ENCODE data around the gene BCL11B. TPM values are rescaled to one million over a fixed set of nuclear protein-coding genes. Genes with fewer than 3 reads are reported as not detected.
A peak's percentile ranks its signal among the peaks of the same experiment; 100 is the strongest.

The BCL11B gene
- polyA plus RNA-seq, 3 donors = 0.01 TPM; not detected in 2

GRCh38 chr14:99212199-99212598, 59.8 kb downstream of the BCL11B start:
- Histone ChIP-seq H3K36me3 (replicated peaks in 1 of 2; ENCODE audit: control insufficient read depth in 1 of 2, insufficient read depth in 2 of 2, low read length in 2 of 2) (no peaks in the 10 kb centered on the region), H3K4me2 (replicated peaks; ENCODE audit: extremely low read depth, low read length, poor library complexity, severe bottlenecking) (no peak overlapping the region), H3K27me3 (ENCODE audit: control insufficient read depth in 2 of 2, insufficient read depth in 2 of 2, low read length in 2 of 2) (no peaks in the 10 kb centered on the region), H2AFZ (ENCODE audit: insufficient read depth, low read depth, low read length, poor library complexity, severe bottlenecking) (no peak overlapping the region), H3K79me2 (ENCODE audit: insufficient read depth, low read length) (no peaks in the 10 kb centered on the region), H3K9ac (ENCODE audit: insufficient read depth, low read length, poor library complexity, severe bottlenecking) (no peak overlapping the region), H3K27ac (ENCODE audit: low read depth in 1 of 2, low read length in 2 of 2) (no peak overlapping the region), H3K4me3 (replicated peaks in 1 of 3; ENCODE audit: low read depth in 2 of 3, low read length in 3 of 3) (no peak overlapping the region), H4K20me1 (ENCODE audit: insufficient read depth, low read length) (no peaks in the 10 kb centered on the region), H3K4me1 (ENCODE audit: control insufficient read depth in 1 of 2, insufficient read depth in 2 of 2, low read length in 2 of 2) (no peaks in the 10 kb centered on the region), H3K9me3 (replicated peaks in 1 of 2; ENCODE audit: control insufficient read depth in 1 of 2, insufficient read depth in 1 of 2, low read length in 2 of 2) (no peaks in the 10 kb centered on the region)
- Mint-ChIP-seq H3K4me3 (no peak overlapping the region), H3K9me3 (peaks cover 0 to 2% (median 0%) of the 10 kb centered on the region in 7 donors), H3K4me1 (no peaks in the 10 kb centered on the region), H3K36me3 (no peaks in the 10 kb centered on the region), H3K27ac (no peak overlapping the region), H3K27me3 (ENCODE audit: low read depth in 3 of 3) (peaks cover 0 to 11% (median 2%) of the 10 kb centered on the region in 3 donors)
- intact Hi-C loops (cut with micrococcal nuclease) = no loop called here
- WGBS (ENCODE audit: insufficient coverage) = 94% methylated on average over 6 of the region's 7 CpGs
- no peak for DNase-seq
- no peak for TF ChIP-seq CTCF (IDR thresholded peaks at IDR 0.05)

- no peak overlapping the region for H3K9ac ChIP-seq (ENCODE audit: insufficient read depth, low read length, poor library complexity, severe bottlenecking)
- WGBS (ENCODE audit: insufficient coverage) = 89% methylated on average over 6 of the region's 9 CpGs
- no peaks in the 10 kb centered on the region for H4K20me1 ChIP-seq (ENCODE audit: insufficient read depth, low read length)
- DNase-seq = no peak
- intact Hi-C loops (cut with micrococcal nuclease) = no loop called here
- no peaks in the 10 kb centered on the region for H3K4me1 Mint-ChIP-seq
- no peaks in the 10 kb centered on the region for H3K36me3 Mint-ChIP-seq
- H3K79me2 ChIP-seq (ENCODE audit: insufficient read depth, low read length) = no peaks in the 10 kb centered on the region
- no peak for TF ChIP-seq CTCF (IDR thresholded peaks at IDR 0.05)
- no peak overlapping the region for H2AFZ ChIP-seq (ENCODE audit: insufficient read depth, low read depth, low read length, poor library complexity, severe bottlenecking)
- no peaks in the 10 kb centered on the region for H3K27me3 ChIP-seq (ENCODE audit: control insufficient read depth in 2 of 2, insufficient read depth in 2 of 2, low read length in 2 of 2)
- H3K27ac ChIP-seq (ENCODE audit: low read depth in 1 of 2, low read length in 2 of 2) = no peak overlapping the region
- no peaks in the 10 kb centered on the region for H3K9me3 ChIP-seq (replicated peaks in 1 of 2; ENCODE audit: control insufficient read depth in 1 of 2, insufficient read depth in 1 of 2, low read length in 2 of 2)
- H3K27ac Mint-ChIP-seq = peak overlapping the region in 1 of 7 donors; percentile 81
- no peaks in the 10 kb centered on the region for H3K4me1 ChIP-seq (ENCODE audit: control insufficient read depth in 1 of 2, insufficient read depth in 2 of 2, low read length in 2 of 2)
- no peak overlapping the region for H3K4me3 Mint-ChIP-seq
- no peaks in the 10 kb centered on the region for H3K36me3 ChIP-seq (replicated peaks in 1 of 2; ENCODE audit: control insufficient read depth in 1 of 2, insufficient read depth in 2 of 2, low read length in 2 of 2)
- H3K4me3 ChIP-seq (replicated peaks in 1 of 3; ENCODE audit: low read depth in 2 of 3, low read length in 3 of 3) = no peak overlapping the region
- no peak overlapping the region for H3K4me2 ChIP-seq (replicated peaks; ENCODE audit: extremely low read depth, low read length, poor library complexity, severe bottlenecking)
- H3K9me3 Mint-ChIP-seq = peaks cover 0 to 1% (median 0%) of the 10 kb centered on the region in 7 donors
- H3K27me3 Mint-ChIP-seq (ENCODE audit: low read depth in 3 of 3) = peaks cover 0 to 11% (median 2%) of the 10 kb centered on the region in 3 donors
Measured at GRCh38 chr14:99211410-99211809, 60.6 kb downstream of the BCL11B start.
